Spleen (tissue), 7 donors: Measurements from ENCODE around the gene TMC5.

ENCODE experiments used
- CTCF ChIP-seq, 11 experiments: fragments of 200-600 bp in 7 of 11; fragments of 450-650 bp in 4 of 11; sonication (generic) in 4 of 11; IDR thresholded peaks in 8 of 11; conservative IDR thresholded peaks in 3 of 11; 1 replicate in 7 of 11; 2 replicates in 4 of 11; pipeline versions ENCODE4 v1.4.0 to v1.8.0; 2016 to 2021; ENCODE audit warnings: antibody characterized with exemption in 11 of 11, inconsistent platforms in 4 of 11, mild to moderate bottlenecking in 1 of 11
- POLR2A ChIP-seq, 3 donors: fragments of 450-650 bp; IDR thresholded peaks; one replicate each; pipeline ENCODE4 v1.5.1; 2017; ENCODE audit warnings: antibody characterized with exemption in 3 of 3, mild to moderate bottlenecking in 1 of 3
- POLR2AphosphoS5 ChIP-seq, 3 donors: sonication (generic); formaldehyde crosslinking; IDR thresholded peaks; one replicate each; pipeline ENCODE4 v1.5.1; 2017; ENCODE audit warnings: antibody characterized with exemption in 3 of 3
- donor health status: DM: no; HTN: no; CAD: no; lungs with moderate emphysema.
- donor health status: DM: no; HTN: no; CAD: no.
- donor health status: DM: no; HTN: no; CAD: no.

GRCh38 chr16:19486051-19486450 is 68.4 kb downstream of the TMC5 start:
- no peak for TF ChIP-seq CTCF (IDR thresholded peaks at IDR 0.05 in 8 of 11, conservative IDR thresholded peaks at IDR 0.05 in 3 of 11)
- no peak for TF ChIP-seq POLR2A (IDR thresholded peaks at IDR 0.05)
- no peak for TF ChIP-seq POLR2AphosphoS5 (IDR thresholded peaks at IDR 0.05)
